HG03280 (cell line): ENCODE data around the gene RFX7.

Experiments
- ATAC-seq: cut with Tn5 transposase; IDR thresholded peaks from one replicate; pipeline ENCODE4 v1.9.1; 2021; ENCODE audit warnings: mild to moderate bottlenecking, moderate library complexity; ENCODE audit not compliant: unreplicated experiment

The RFX7 gene

GRCh38 chr15:56244811-56245576 is 1.3 kb upstream of the RFX7 start:
- no peak for ATAC-seq

GRCh38 chr15:56244038-56244810 is 545 bp upstream of the RFX7 start:
- ATAC-seq, result no peak

- no peak for ATAC-seq
Observed at GRCh38 chr15:56242576-56243162, 1.0 kb downstream of the RFX7 start.

GRCh38 chr15:56241374-56242105 is 2.1 kb downstream of the RFX7 start:
- no peak for ATAC-seq

- no peak for ATAC-seq
Observed at GRCh38 chr15:56240390-56240789, 3.3 kb downstream of the RFX7 start.

- ATAC-seq, result no peak
Observed at GRCh38 chr15:56236197-56236596, 7.5 kb downstream of the RFX7 start.

GRCh38 chr15:56234804-56235203 is 8.9 kb downstream of the RFX7 start:
- ATAC-seq, result no peak

GRCh38 chr15:56233549-56233948 is 10.1 kb downstream of the RFX7 start:
- no peak for ATAC-seq

- ATAC-seq, result no peak
Observed at GRCh38 chr15:56232058-56232457, 11.6 kb downstream of the RFX7 start.

- ATAC-seq, result no peak
Observed at GRCh38 chr15:56228854-56229253, 14.8 kb downstream of the RFX7 start.

- ATAC-seq, result no peak
Observed at GRCh38 chr15:56228352-56228751, 15.3 kb downstream of the RFX7 start.

- no peak for ATAC-seq
Observed at GRCh38 chr15:56227780-56228179, 15.9 kb downstream of the RFX7 start.

- ATAC-seq, result no peak
Observed at GRCh38 chr15:56227306-56227705, 16.4 kb downstream of the RFX7 start.

- no peak for ATAC-seq
Observed at GRCh38 chr15:56225520-56225919, 18.2 kb downstream of the RFX7 start.

- ATAC-seq, result no peak
Observed at GRCh38 chr15:56222302-56222701, 21.4 kb downstream of the RFX7 start.

- ATAC-seq, result no peak
Observed at GRCh38 chr15:56217341-56217740, 26.3 kb downstream of the RFX7 start.

GRCh38 chr15:56215769-56216168 is 27.9 kb downstream of the RFX7 start:
- ATAC-seq, result no peak

GRCh38 chr15:56211960-56212550 is 31.6 kb downstream of the RFX7 start:
- no peak for ATAC-seq

- ATAC-seq, result no peak
Observed at GRCh38 chr15:56211064-56211463, 32.6 kb downstream of the RFX7 start.

- no peak for ATAC-seq
Observed at GRCh38 chr15:56208641-56209155, 35.0 kb downstream of the RFX7 start.

GRCh38 chr15:56208185-56208584 is 35.5 kb downstream of the RFX7 start:
- ATAC-seq, result no peak
